HG02840 (cell line): ENCODE results near the gene TBC1D22A.

Experiments used
- ATAC-seq: cut with Tn5 transposase; IDR thresholded peaks from one replicate; pipeline ENCODE4 v1.9.1; 2021; ENCODE audit warnings: mild to moderate bottlenecking, moderate library complexity, moderate number of reproducible peaks; ENCODE audit not compliant: unreplicated experiment, low FRiP score

TBC1D22A gene

GRCh38 chr22:47180796-47181195 lies 418.3 kb downstream of the TBC1D22A start:
- ATAC-seq = no peak

- ATAC-seq = no peak
These were observed 424.9 kb downstream of the TBC1D22A start for GRCh38 chr22:47187176-47187957.

- ATAC-seq = no peak
These were observed 426.0 kb downstream of the TBC1D22A start for GRCh38 chr22:47188261-47189055.

- no peak for ATAC-seq
These were observed 426.8 kb downstream of the TBC1D22A start for GRCh38 chr22:47189056-47189916.

GRCh38 chr22:47190276-47190956 lies 428.0 kb downstream of the TBC1D22A start:
- ATAC-seq = no peak

GRCh38 chr22:47190957-47191670 lies 428.7 kb downstream of the TBC1D22A start:
- no peak for ATAC-seq

- ATAC-seq = no peak
These were observed 429.5 kb downstream of the TBC1D22A start for GRCh38 chr22:47191671-47192650.

GRCh38 chr22:47192651-47193437 lies 430.4 kb downstream of the TBC1D22A start:
- no peak for ATAC-seq

- ATAC-seq = no peak
These were observed 431.3 kb downstream of the TBC1D22A start for GRCh38 chr22:47193606-47194329.

- ATAC-seq = no peak
These were observed 432.2 kb downstream of the TBC1D22A start for GRCh38 chr22:47194476-47195155.

- ATAC-seq = no peak
These were observed 432.7 kb downstream of the TBC1D22A start for GRCh38 chr22:47195156-47195483.

- no peak for ATAC-seq
These were observed 433.2 kb downstream of the TBC1D22A start for GRCh38 chr22:47195484-47196165.

- ATAC-seq = no peak
These were observed 433.9 kb downstream of the TBC1D22A start for GRCh38 chr22:47196166-47196849.

- ATAC-seq = no peak
These were observed 434.7 kb downstream of the TBC1D22A start for GRCh38 chr22:47196881-47197772.
